ENCODE measurements around the gene DHX40.
"Not testable (repeated sequence)": the region's sequence is repeated elsewhere in the genome, so short reads cannot be mapped to it uniquely, and the experiment has no call there.

Gene DHX40

GRCh38 chr17:59558953-59559352, 6.5 kb upstream of the DHX40 start:
- no peak for DNase-seq (ENCODE audit: low spot score)

- peak; percentile 10 for DNase-seq (ENCODE audit: low spot score)
Measured at GRCh38 chr17:59561042-59561441, 4.4 kb upstream of the DHX40 start.

- DNase-seq (ENCODE audit: low spot score), result peak; percentile 57
Measured at GRCh38 chr17:59565959-59566324, 532 bp downstream of the DHX40 start.

GRCh38 chr17:59569151-59569550, 3.7 kb downstream of the DHX40 start:
- not testable (repeated sequence) for DNase-seq (ENCODE audit: low spot score)

GRCh38 chr17:59572301-59572924, 7.0 kb downstream of the DHX40 start:
- DNase-seq (ENCODE audit: low spot score), result no peak

GRCh38 chr17:59584168-59584567, 18.8 kb downstream of the DHX40 start:
- not testable (repeated sequence) for DNase-seq (ENCODE audit: low spot score)

GRCh38 chr17:59600169-59600568, 34.8 kb downstream of the DHX40 start:
- DNase-seq (ENCODE audit: low spot score), result no peak

GRCh38 chr17:59601130-59601529, 35.7 kb downstream of the DHX40 start:
- no peak for DNase-seq (ENCODE audit: low spot score)

- no peak for DNase-seq (ENCODE audit: low spot score)
Measured at GRCh38 chr17:59607061-59607460, 41.7 kb downstream of the DHX40 start.

GRCh38 chr17:59607817-59608403, 42.5 kb downstream of the DHX40 start:
- no peak for DNase-seq (ENCODE audit: low spot score)

- no peak for DNase-seq (ENCODE audit: low spot score)
Measured at GRCh38 chr17:59611503-59611902, 46.1 kb downstream of the DHX40 start.

GRCh38 chr17:59616253-59616920, 51.0 kb downstream of the DHX40 start:
- DNase-seq (ENCODE audit: low spot score), result no peak

- no peak for DNase-seq (ENCODE audit: low spot score)
Measured at GRCh38 chr17:59617156-59617732, 51.8 kb downstream of the DHX40 start.

- DNase-seq (ENCODE audit: low spot score), result no peak
Measured at GRCh38 chr17:59619035-59619297, 53.6 kb downstream of the DHX40 start.

GRCh38 chr17:59619298-59620063, 54.1 kb downstream of the DHX40 start, which contains the start of gene CLTC:
Gene CLTC (plus strand): TSS chr17:59619895. CDS start chr17:59620132, 237 bp downstream.
- peak; percentile 89 for DNase-seq (ENCODE audit: low spot score)

- DNase-seq (ENCODE audit: low spot score), result no peak
Measured at GRCh38 chr17:59620064-59620359, 54.6 kb downstream of the DHX40 start.

- DNase-seq (ENCODE audit: low spot score), result peak; percentile 43
Measured at GRCh38 chr17:59620518-59621259, 55.3 kb downstream of the DHX40 start.

- no peak for DNase-seq (ENCODE audit: low spot score)
Measured at GRCh38 chr17:59621771-59622170, 56.4 kb downstream of the DHX40 start.

GRCh38 chr17:59623151-59623550, 57.7 kb downstream of the DHX40 start:
- DNase-seq (ENCODE audit: low spot score), result no peak

- DNase-seq (ENCODE audit: low spot score), result no peak
Measured at GRCh38 chr17:59626756-59627155, 61.3 kb downstream of the DHX40 start.

GRCh38 chr17:59627274-59627673, 61.9 kb downstream of the DHX40 start:
- DNase-seq (ENCODE audit: low spot score), result no peak

GRCh38 chr17:59627770-59628171, 62.4 kb downstream of the DHX40 start:
- DNase-seq (ENCODE audit: low spot score), result no peak

Data from CD4-positive, alpha-beta T cell treated with Interleukin-15 for 4 hours (primary cell).